Mesendoderm (in vitro differentiated cells): ENCODE data around the gene ELF4.

Experiments
- DNase-seq: peaks from one replicate; pipeline ENCODE4 v3.0.0; 2013
- H2AK5ac ChIP-seq: 2 replicates; pipeline ENCODE4 v1.6.1; 2013; ENCODE audit warnings: low read length, inconsistent platforms
- H2BK120ac ChIP-seq: 2 replicates; pipeline ENCODE4 v1.6.1; 2013; ENCODE audit warnings: low read depth, mild to moderate bottlenecking, low read length, moderate library complexity, mixed read lengths
- H2BK15ac ChIP-seq: replicated peaks from 2 replicates; pipeline ENCODE4 v1.6.1; 2013; ENCODE audit warnings: low read depth, mild to moderate bottlenecking, moderate library complexity
- H2BK5ac ChIP-seq: 2 replicates; pipeline ENCODE4 v1.6.1; 2013; ENCODE audit warnings: low read length, inconsistent platforms
- H3K18ac ChIP-seq: 2 replicates; pipeline ENCODE4 v1.6.1; 2013; ENCODE audit warnings: mild to moderate bottlenecking, low read length, mixed read lengths
- H3K23ac ChIP-seq: one replicate; pipeline ENCODE4 v1.6.1; 2013; ENCODE audit warnings: low read length
- H3K27ac ChIP-seq: 2 replicates; pipeline ENCODE4 v1.5.1; 2013; ENCODE audit warnings: low read depth, mild to moderate bottlenecking, inconsistent platforms, low read length, moderate library complexity
- H3K27me3 ChIP-seq: 2 replicates; pipeline ENCODE4 v1.6.1; 2013; ENCODE audit warnings: low read length, control low read depth, mild to moderate bottlenecking, inconsistent platforms; ENCODE audit not compliant: insufficient read depth, poor library complexity
- H3K36me3 ChIP-seq: 2 replicates; pipeline ENCODE4 v1.6.1; 2013; ENCODE audit warnings: low read length, inconsistent platforms; ENCODE audit not compliant: control insufficient read depth, insufficient read depth
- H3K4ac ChIP-seq: one replicate; pipeline ENCODE4 v1.6.1; 2013; ENCODE audit warnings: low read depth, mild to moderate bottlenecking, low read length, moderate library complexity
- H3K4me1 ChIP-seq: 2 replicates; pipeline ENCODE4 v1.6.1; 2013; ENCODE audit warnings: low read depth, low read length, inconsistent platforms; ENCODE audit not compliant: control insufficient read depth
- H3K4me2 ChIP-seq: 2 replicates; pipeline ENCODE4 v1.6.1; 2013; ENCODE audit warnings: low read length
- H3K4me3 ChIP-seq: 2 replicates; pipeline ENCODE4 v1.5.1; 2013; ENCODE audit warnings: mild to moderate bottlenecking, low read length
- H3K56ac ChIP-seq: one replicate; pipeline ENCODE4 v1.6.1; 2013; ENCODE audit warnings: low read length
- H3K79me1 ChIP-seq: 2 replicates; pipeline ENCODE4 v1.6.1; 2013; ENCODE audit warnings: low read length, inconsistent platforms
- H3K79me2 ChIP-seq: 2 replicates; pipeline ENCODE4 v1.6.1; 2013; ENCODE audit warnings: mild to moderate bottlenecking, low read length; ENCODE audit not compliant: control insufficient read depth, insufficient read depth
- H3K9ac ChIP-seq: 2 replicates; pipeline ENCODE4 v1.6.1; 2013; ENCODE audit warnings: low read length, inconsistent platforms
- H4K5ac ChIP-seq: one replicate; pipeline ENCODE4 v1.6.1; 2013; ENCODE audit warnings: low read length
- H4K8ac ChIP-seq: one replicate; pipeline ENCODE4 v1.6.1; 2013; ENCODE audit warnings: low read depth, mild to moderate bottlenecking, control low read depth, low read length, moderate library complexity
- WGBS: extraction: QIAGEN DNeasy Blood & Tissue Kit; methylation state at CpG from one replicate; pipeline ENCODE4 v1.1.7; 2013; ENCODE audit warnings: low lambda C conversion rate, missing lambda C conversion rate; ENCODE audit not compliant: insufficient coverage; ENCODE audit errors: extremely low coverage; 5-methylcytosine and 5-hydroxymethylcytosine counted together

ELF4 gene

GRCh38 chrX:130111220-130112154 lies 1.2 kb upstream of the ELF4 start:
- Histone ChIP-seq H3K4me1 (no peaks in the 10 kb centered on the region), H4K5ac (no peak overlapping the region), H2BK120ac (no peak overlapping the region), H3K9ac (no peak overlapping the region), H2BK15ac (no peak overlapping the region), H2BK5ac (no peak overlapping the region), H3K36me3 (no peaks in the 10 kb centered on the region), H3K79me2 (no peaks in the 10 kb centered on the region), H3K4me3 (no peak overlapping the region), H3K4me2 (no peak overlapping the region), H2AK5ac (no peak overlapping the region), H4K8ac (no peak overlapping the region), H3K27ac (no peak overlapping the region), H3K27me3 (no peaks in the 10 kb centered on the region), H3K23ac (no peak overlapping the region), H3K56ac (peak overlapping the region; percentile 64), H3K18ac (peak overlapping the region; percentile 64), H3K4ac (peak overlapping the region; percentile 2), H3K79me1 (no peaks in the 10 kb centered on the region)
- WGBS: no CpG with 5 or more reads among the region's 43 CpGs
- no peak for DNase-seq

- H3K4me2 ChIP-seq: peak overlapping the region; percentile 7
- DNase-seq: no peak
- H3K23ac ChIP-seq: no peak overlapping the region
- no peaks in the 10 kb centered on the region for H3K4me1 ChIP-seq
- H3K27ac ChIP-seq: no peak overlapping the region
- peak overlapping the region; percentile 86 for H3K18ac ChIP-seq
- no peak overlapping the region for H2AK5ac ChIP-seq
- H2BK120ac ChIP-seq: no peak overlapping the region
- peak overlapping the region; percentile 59 for H3K4ac ChIP-seq
- H3K79me1 ChIP-seq: no peaks in the 10 kb centered on the region
- peak overlapping the region; percentile 42 for H3K9ac ChIP-seq
- no peak overlapping the region for H4K8ac ChIP-seq
- H3K4me3 ChIP-seq: no peak overlapping the region
- peak overlapping the region; percentile 15 for H3K56ac ChIP-seq
- no peak overlapping the region for H4K5ac ChIP-seq
- no peak overlapping the region for H2BK5ac ChIP-seq
- no peaks in the 10 kb centered on the region for H3K36me3 ChIP-seq
- no peaks in the 10 kb centered on the region for H3K79me2 ChIP-seq
- H3K27me3 ChIP-seq: no peaks in the 10 kb centered on the region
- no peak overlapping the region for H2BK15ac ChIP-seq
- WGBS: no CpG with 5 or more reads among the region's 81 CpGs
Observed at GRCh38 chrX:130109429-130110378, 593 bp downstream of the ELF4 start.

GRCh38 chrX:130108647-130109428 lies 1.5 kb downstream of the ELF4 start:
- no peak overlapping the region for H3K56ac ChIP-seq
- H3K36me3 ChIP-seq: no peaks in the 10 kb centered on the region
- H3K4me2 ChIP-seq: no peak overlapping the region
- H4K5ac ChIP-seq: no peak overlapping the region
- no peak overlapping the region for H3K27ac ChIP-seq
- H3K79me2 ChIP-seq: no peaks in the 10 kb centered on the region
- DNase-seq: peak; percentile 62
- H3K18ac ChIP-seq: no peak overlapping the region
- no peak overlapping the region for H2AK5ac ChIP-seq
- H3K4ac ChIP-seq: no peak overlapping the region
- no peaks in the 10 kb centered on the region for H3K79me1 ChIP-seq
- H3K23ac ChIP-seq: no peak overlapping the region
- no peak overlapping the region for H2BK15ac ChIP-seq
- H4K8ac ChIP-seq: no peak overlapping the region
- no peak overlapping the region for H3K4me3 ChIP-seq
- no peak overlapping the region for H2BK5ac ChIP-seq
- H3K4me1 ChIP-seq: no peaks in the 10 kb centered on the region
- no peak overlapping the region for H2BK120ac ChIP-seq
- no CpG with 5 or more reads among the region's 9 CpGs for WGBS
- no peak overlapping the region for H3K9ac ChIP-seq
- H3K27me3 ChIP-seq: no peaks in the 10 kb centered on the region

DNA sequence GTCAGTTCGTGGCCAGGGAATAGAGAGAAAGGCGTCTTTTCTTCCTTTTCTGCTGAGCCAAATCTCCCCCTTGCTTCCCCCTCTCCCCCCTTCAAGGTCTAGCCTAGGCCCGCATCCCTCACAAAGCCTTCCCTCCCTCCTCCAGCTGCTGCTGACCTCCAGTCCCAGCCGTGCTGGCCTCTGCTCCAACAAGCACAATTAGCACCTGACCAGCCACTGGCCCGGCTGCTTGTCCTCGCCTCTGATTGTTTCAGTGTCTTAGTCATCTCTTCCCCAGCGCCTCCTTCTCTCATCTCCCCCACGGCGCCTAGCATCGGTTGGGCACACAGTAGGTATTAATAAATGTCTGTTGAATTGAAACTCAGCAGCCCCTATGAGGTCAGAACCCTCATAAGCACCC lies 4.2 kb downstream of the ELF4 start:
- no peak overlapping the region for H3K27ac ChIP-seq
- no peak overlapping the region for H3K23ac ChIP-seq
- H3K36me3 ChIP-seq: no peaks in the 10 kb centered on the region
- no peak overlapping the region for H2BK5ac ChIP-seq
- H4K8ac ChIP-seq: no peak overlapping the region
- no peak overlapping the region for H4K5ac ChIP-seq
- no peak overlapping the region for H2BK120ac ChIP-seq
- no peaks in the 10 kb centered on the region for H3K4me1 ChIP-seq
- H3K4me3 ChIP-seq: no peak overlapping the region
- no peaks in the 10 kb centered on the region for H3K27me3 ChIP-seq
- H3K9ac ChIP-seq: no peak overlapping the region
- no peak overlapping the region for H3K4ac ChIP-seq
- H3K79me2 ChIP-seq: no peaks in the 10 kb centered on the region
- H3K4me2 ChIP-seq: no peak overlapping the region
- DNase-seq: no peak
- no peak overlapping the region for H2AK5ac ChIP-seq
- no peak overlapping the region for H2BK15ac ChIP-seq
- no CpG with 5 or more reads among the region's 10 CpGs for WGBS
- H3K18ac ChIP-seq: no peak overlapping the region
- no peaks in the 10 kb centered on the region for H3K79me1 ChIP-seq
- no peak overlapping the region for H3K56ac ChIP-seq

DNA sequence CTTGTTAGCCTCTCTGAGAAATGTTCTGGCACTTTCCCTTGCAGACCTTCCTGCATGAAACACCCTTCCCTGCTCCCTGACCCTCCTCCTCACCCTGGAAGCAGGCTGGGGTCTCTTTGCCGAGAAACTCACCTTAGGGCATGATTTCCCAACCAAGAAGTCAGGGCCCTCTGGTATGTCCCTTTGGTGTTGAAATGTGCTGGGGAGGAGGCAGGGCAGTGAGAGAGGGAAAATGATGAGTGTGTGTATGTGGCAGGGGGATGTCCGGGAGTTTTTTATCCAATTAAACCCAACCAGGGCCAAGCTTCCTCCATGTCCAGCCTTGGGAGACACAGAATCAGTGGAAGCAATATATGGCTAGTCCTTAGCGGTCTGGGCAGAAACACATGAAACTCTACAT lies 5.1 kb downstream of the ELF4 start:
- H3K27me3 ChIP-seq: no peaks in the 10 kb centered on the region
- H4K5ac ChIP-seq: no peak overlapping the region
- no peak overlapping the region for H3K4me3 ChIP-seq
- no peak overlapping the region for H3K18ac ChIP-seq
- H3K4me1 ChIP-seq: no peaks in the 10 kb centered on the region
- H3K56ac ChIP-seq: no peak overlapping the region
- no peak overlapping the region for H3K23ac ChIP-seq
- H3K9ac ChIP-seq: no peak overlapping the region
- H2BK5ac ChIP-seq: no peak overlapping the region
- H4K8ac ChIP-seq: no peak overlapping the region
- no peak overlapping the region for H3K27ac ChIP-seq
- WGBS: no CpG with 5 or more reads among the region's 3 CpGs
- no peak overlapping the region for H2BK120ac ChIP-seq
- no peak overlapping the region for H3K4me2 ChIP-seq
- H3K36me3 ChIP-seq: no peaks in the 10 kb centered on the region
- no peak overlapping the region for H2BK15ac ChIP-seq
- no peak overlapping the region for H2AK5ac ChIP-seq
- no peak for DNase-seq
- no peaks in the 10 kb centered on the region for H3K79me2 ChIP-seq
- no peaks in the 10 kb centered on the region for H3K79me1 ChIP-seq
- H3K4ac ChIP-seq: no peak overlapping the region
